ENCODE data around the gene CPB2. TPM values are rescaled to one million over a fixed set of nuclear protein-coding genes. Genes with fewer than 3 reads are reported as not detected.
A peak's percentile ranks its signal among the peaks of the same experiment; 100 is the strongest.

The CPB2 gene
- total and polyA plus RNA-seq, 2 donors (not counting 1 experiment from before 2014, with no cell fraction given) = not detected

DNA sequence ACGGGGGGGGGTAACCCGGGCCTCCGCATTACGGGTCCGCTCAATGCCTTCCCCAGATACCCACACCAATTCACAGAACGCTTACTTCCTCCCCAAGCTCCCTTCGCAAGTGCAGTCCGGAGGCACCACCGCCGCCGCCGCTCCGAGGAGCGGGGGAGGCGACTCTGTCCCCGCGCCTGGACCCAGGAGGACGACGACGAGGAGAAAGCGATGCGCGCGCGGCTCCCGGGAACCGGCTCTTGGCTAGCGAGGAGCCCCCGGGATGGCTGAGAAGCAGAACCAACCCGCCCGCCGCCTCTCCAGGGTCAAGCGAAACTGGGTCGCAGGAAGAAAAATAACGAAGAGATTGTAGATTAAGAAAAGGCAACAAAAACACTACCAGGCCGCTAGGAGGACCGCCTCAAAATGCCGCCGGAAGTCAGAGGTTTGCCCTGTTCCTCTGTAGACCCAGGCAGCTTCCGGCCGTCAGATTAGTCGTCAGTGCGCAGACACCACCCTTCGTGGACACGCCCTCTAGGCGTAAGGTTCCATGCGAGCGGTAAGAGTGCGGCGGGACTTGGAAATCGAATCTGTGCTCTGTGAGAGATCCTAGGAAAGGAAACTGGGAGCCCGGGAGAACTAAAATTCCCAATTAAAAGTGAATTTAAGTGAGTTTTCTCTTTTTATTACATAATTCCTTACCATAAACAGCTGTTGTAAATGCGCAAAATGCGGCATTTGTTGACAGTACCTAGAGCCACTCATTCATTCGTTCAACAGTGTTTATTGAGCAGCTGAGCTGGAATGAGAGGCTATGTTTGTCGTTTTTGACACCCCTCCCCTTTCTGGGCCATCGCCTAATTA, 52.3 kb downstream of the CPB2 start, which contains the start of gene ZC3H13:
ZC3H13 (minus strand) TSS at position 428 of the 843 bp plus-strand sequence. CDS start 7,239 bp downstream, outside the sequence.
- Histone ChIP-seq H3K9ac (ENCODE audit: insufficient read depth, low read length) (peak within 1 kb of the TSS; percentile 88), H3K27ac (ENCODE audit: insufficient read depth, low read length) (peak within 1 kb of the TSS; percentile 89), H3K4me3 (replicated peaks in 1 of 4; ENCODE audit: control extremely low read depth in 1 of 4, insufficient read depth in 1 of 4, low read depth in 3 of 4, low read length in 4 of 4) (peak within 1 kb of the TSS; percentile 84 to 100 (median 91)), H3K9me3 (ENCODE audit: control insufficient read depth, insufficient read depth, low read depth, low read length) (no peaks in the 10 kb centered on the region), H3K4me1 (ENCODE audit: control insufficient read depth, extremely low read depth, insufficient read depth, low read length) (peaks cover 2% of the 10 kb centered on the region), H2AFZ (ENCODE audit: low read length) (peak within 1 kb of the TSS; percentile 98), H3K36me3 (ENCODE audit: control insufficient read depth, insufficient read depth, low read length) (no peaks in the 10 kb centered on the region), H3K4me2 (ENCODE audit: extremely low read depth, insufficient read depth, low read length) (peak within 1 kb of the TSS; percentile 74), H4K20me1 (ENCODE audit: control insufficient read depth, extremely low read depth, insufficient read depth, low read length) (no peaks in the 10 kb centered on the region), H3K27me3 (ENCODE audit: control insufficient read depth, insufficient read depth, low read length) (no peaks in the 10 kb centered on the region), H3K79me2 (ENCODE audit: control insufficient read depth, insufficient read depth, low read length) (peaks cover 42% of the 10 kb centered on the region)
- DNase-seq (ENCODE audit: low read depth in 2 of 2) = peak; percentile 96 to 97
- no peak for TF ChIP-seq EZH2 (IDR thresholded peaks at IDR 0.05; ENCODE audit: low read length, missing control alignments)
- TF ChIP-seq, protein P1, sequence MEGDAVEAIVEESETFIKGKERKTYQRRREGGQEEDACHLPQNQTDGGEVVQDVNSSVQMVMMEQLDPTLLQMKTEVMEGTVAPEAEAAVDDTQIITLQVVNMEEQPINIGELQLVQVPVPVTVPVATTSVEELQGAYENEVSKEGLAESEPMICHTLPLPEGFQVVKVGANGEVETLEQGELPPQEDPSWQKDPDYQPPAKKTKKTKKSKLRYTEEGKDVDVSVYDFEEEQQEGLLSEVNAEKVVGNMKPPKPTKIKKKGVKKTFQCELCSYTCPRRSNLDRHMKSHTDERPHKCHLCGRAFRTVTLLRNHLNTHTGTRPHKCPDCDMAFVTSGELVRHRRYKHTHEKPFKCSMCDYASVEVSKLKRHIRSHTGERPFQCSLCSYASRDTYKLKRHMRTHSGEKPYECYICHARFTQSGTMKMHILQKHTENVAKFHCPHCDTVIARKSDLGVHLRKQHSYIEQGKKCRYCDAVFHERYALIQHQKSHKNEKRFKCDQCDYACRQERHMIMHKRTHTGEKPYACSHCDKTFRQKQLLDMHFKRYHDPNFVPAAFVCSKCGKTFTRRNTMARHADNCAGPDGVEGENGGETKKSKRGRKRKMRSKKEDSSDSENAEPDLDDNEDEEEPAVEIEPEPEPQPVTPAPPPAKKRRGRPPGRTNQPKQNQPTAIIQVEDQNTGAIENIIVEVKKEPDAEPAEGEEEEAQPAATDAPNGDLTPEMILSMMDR (conservative IDR thresholded peaks at IDR 0.05 in 1 of 2, IDR thresholded peaks at IDR 0.05 in 1 of 2; ENCODE audit: low read depth in 1 of 2, low read length in 2 of 2) = peak; percentile 31 to 39

DNA sequence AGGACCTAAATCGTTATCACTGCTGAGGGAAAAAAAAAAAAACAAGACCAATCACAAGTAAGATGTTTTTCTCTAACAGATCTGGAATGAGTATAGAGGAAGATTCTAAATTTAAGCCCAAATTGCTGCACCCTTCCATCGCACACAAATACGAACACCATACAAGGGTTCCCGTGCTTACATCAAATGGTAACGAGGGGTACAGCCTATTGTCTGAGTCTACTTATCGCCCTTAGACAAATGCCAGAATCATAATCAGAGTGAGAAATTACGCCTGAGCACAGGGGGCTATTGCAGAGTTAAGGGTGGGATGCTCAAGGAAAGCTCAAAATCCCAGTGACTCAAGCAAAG, 52.9 kb downstream of the CPB2 start:
- peaks cover 45% of the 10 kb centered on the region for H3K79me2 ChIP-seq (ENCODE audit: control insufficient read depth, insufficient read depth, low read length)
- H2AFZ ChIP-seq (ENCODE audit: low read length) = peak overlapping the region; percentile 80
- no peak for DNase-seq (ENCODE audit: low read depth in 2 of 2)

DNA sequence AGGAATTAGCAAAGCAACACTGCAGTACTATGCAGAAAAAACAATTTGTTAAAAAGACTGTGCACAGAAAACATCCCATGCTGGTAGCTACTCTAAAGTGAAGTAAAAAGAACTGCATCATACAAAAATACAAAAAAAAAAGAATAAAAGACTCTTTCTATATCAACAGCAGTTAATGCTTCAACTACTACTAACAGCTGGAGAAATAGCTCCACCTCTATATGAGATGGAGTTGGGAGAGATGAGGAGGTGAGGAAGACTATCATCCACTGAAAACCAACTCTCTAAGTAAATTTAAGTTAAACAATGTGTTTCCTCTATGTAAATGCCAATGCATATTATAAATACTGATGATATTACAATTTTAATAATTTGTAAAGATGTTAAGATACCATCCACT, 54.1 kb downstream of the CPB2 start:
- peak overlapping the region in 3 of 4 experiments; percentile 19 to 100 (median 93) for H3K4me3 ChIP-seq (replicated peaks in 1 of 4; ENCODE audit: control extremely low read depth in 1 of 4, insufficient read depth in 1 of 4, low read depth in 3 of 4, low read length in 4 of 4)
- H3K4me2 ChIP-seq (ENCODE audit: extremely low read depth, insufficient read depth, low read length) = peak overlapping the region; percentile 55
- no peaks in the 10 kb centered on the region for H4K20me1 ChIP-seq (ENCODE audit: control insufficient read depth, extremely low read depth, insufficient read depth, low read length)
- H2AFZ ChIP-seq (ENCODE audit: low read length) = no peak overlapping the region
- H3K9ac ChIP-seq (ENCODE audit: insufficient read depth, low read length) = no peak overlapping the region
- no peaks in the 10 kb centered on the region for H3K27me3 ChIP-seq (ENCODE audit: control insufficient read depth, insufficient read depth, low read length)
- no peak overlapping the region for H3K27ac ChIP-seq (ENCODE audit: insufficient read depth, low read length)
- DNase-seq (ENCODE audit: low read depth in 2 of 2) = no peak
- peaks cover 2% of the 10 kb centered on the region for H3K4me1 ChIP-seq (ENCODE audit: control insufficient read depth, extremely low read depth, insufficient read depth, low read length)
- H3K9me3 ChIP-seq (ENCODE audit: control insufficient read depth, insufficient read depth, low read depth, low read length) = no peaks in the 10 kb centered on the region
- H3K79me2 ChIP-seq (ENCODE audit: control insufficient read depth, insufficient read depth, low read length) = peaks cover 49% of the 10 kb centered on the region
- TF ChIP-seq EZH2 (IDR thresholded peaks at IDR 0.05; ENCODE audit: low read length, missing control alignments) = no peak
- TF ChIP-seq, protein P1 (conservative IDR thresholded peaks at IDR 0.05 in 1 of 2, IDR thresholded peaks at IDR 0.05 in 1 of 2; ENCODE audit: low read depth in 1 of 2, low read length in 2 of 2) = no peak
- H3K36me3 ChIP-seq (ENCODE audit: control insufficient read depth, insufficient read depth, low read length) = no peaks in the 10 kb centered on the region

More for the DNA sequence above, 52.9 kb downstream of the CPB2 start:
- Histone ChIP-seq H3K4me2 (ENCODE audit: extremely low read depth, insufficient read depth, low read length) (peak overlapping the region; percentile 55), H4K20me1 (ENCODE audit: control insufficient read depth, extremely low read depth, insufficient read depth, low read length) (no peaks in the 10 kb centered on the region), H3K4me3 (replicated peaks in 1 of 4; ENCODE audit: control extremely low read depth in 1 of 4, insufficient read depth in 1 of 4, low read depth in 3 of 4, low read length in 4 of 4) (peak overlapping the region; percentile 84 to 100 (median 91)), H3K9ac (ENCODE audit: insufficient read depth, low read length) (peak overlapping the region; percentile 88), H3K36me3 (ENCODE audit: control insufficient read depth, insufficient read depth, low read length) (no peaks in the 10 kb centered on the region), H3K27me3 (ENCODE audit: control insufficient read depth, insufficient read depth, low read length) (no peaks in the 10 kb centered on the region), H3K27ac (ENCODE audit: insufficient read depth, low read length) (peak overlapping the region; percentile 89), H3K9me3 (ENCODE audit: control insufficient read depth, insufficient read depth, low read depth, low read length) (no peaks in the 10 kb centered on the region), H3K4me1 (ENCODE audit: control insufficient read depth, extremely low read depth, insufficient read depth, low read length) (peaks cover 2% of the 10 kb centered on the region)
- no peak for TF ChIP-seq EZH2 (IDR thresholded peaks at IDR 0.05; ENCODE audit: low read length, missing control alignments)
- TF ChIP-seq, protein P1 (conservative IDR thresholded peaks at IDR 0.05 in 1 of 2, IDR thresholded peaks at IDR 0.05 in 1 of 2; ENCODE audit: low read depth in 1 of 2, low read length in 2 of 2) = no peak
